ENCODE data around the gene NUDT22. TPM values are rescaled to one million over a fixed set of nuclear protein-coding genes. Genes with fewer than 3 reads are reported as not detected.

The NUDT22 gene
- total RNA-seq, 1 donor from 2014 or later: 79.4 TPM

GRCh38 chr11:64208796-64209562, 17.1 kb upstream of the NUDT22 start:
- intact Hi-C loops (cut with micrococcal nuclease): no loop called here
- Mint-ChIP-seq H3K27me3 (ENCODE audit: insufficient read depth) (no peaks in the 10 kb centered on the region), H3K9me3 (no peaks in the 10 kb centered on the region), H3K4me3 (peak overlapping the region; percentile 58), H3K27ac (peak overlapping the region; percentile 95), H3K4me1 (ENCODE audit: low read depth) (peaks cover 30% of the 10 kb centered on the region), H3K36me3 (ENCODE audit: low read depth) (peaks cover 53% of the 10 kb centered on the region)
- DNase-seq (ENCODE audit: low spot score): no peak

- no peak for DNase-seq (ENCODE audit: low spot score)
- H3K9me3 Mint-ChIP-seq: no peaks in the 10 kb centered on the region
- intact Hi-C loops (cut with micrococcal nuclease): no loop called here
- no peak overlapping the region for H3K27ac Mint-ChIP-seq
- H3K4me3 Mint-ChIP-seq: peak overlapping the region; percentile 30
- peaks cover 50% of the 10 kb centered on the region for H3K36me3 Mint-ChIP-seq (ENCODE audit: low read depth)
- peaks cover 26% of the 10 kb centered on the region for H3K4me1 Mint-ChIP-seq (ENCODE audit: low read depth)
- no peaks in the 10 kb centered on the region for H3K27me3 Mint-ChIP-seq (ENCODE audit: insufficient read depth)
These were observed 16.6 kb upstream of the NUDT22 start for GRCh38 chr11:64209563-64209843.

- intact Hi-C loops (cut with micrococcal nuclease): no loop called here
- no peak overlapping the region for H3K4me3 Mint-ChIP-seq
- H3K9me3 Mint-ChIP-seq: no peaks in the 10 kb centered on the region
- peaks cover 29% of the 10 kb centered on the region for H3K4me1 Mint-ChIP-seq (ENCODE audit: low read depth)
- H3K27me3 Mint-ChIP-seq (ENCODE audit: insufficient read depth): no peaks in the 10 kb centered on the region
- peaks cover 53% of the 10 kb centered on the region for H3K36me3 Mint-ChIP-seq (ENCODE audit: low read depth)
- no peak overlapping the region for H3K27ac Mint-ChIP-seq
- no peak for DNase-seq (ENCODE audit: low spot score)
These were observed 15.6 kb upstream of the NUDT22 start for GRCh38 chr11:64210301-64211020.

GRCh38 chr11:64211181-64211872, 14.7 kb upstream of the NUDT22 start:
- H3K9me3 Mint-ChIP-seq: no peaks in the 10 kb centered on the region
- DNase-seq (ENCODE audit: low spot score): no peak
- no peak overlapping the region for H3K27ac Mint-ChIP-seq
- H3K4me3 Mint-ChIP-seq: no peak overlapping the region
- H3K4me1 Mint-ChIP-seq (ENCODE audit: low read depth): peaks cover 22% of the 10 kb centered on the region
- intact Hi-C loops (cut with micrococcal nuclease): no loop called here
- peaks cover 49% of the 10 kb centered on the region for H3K36me3 Mint-ChIP-seq (ENCODE audit: low read depth)
- no peaks in the 10 kb centered on the region for H3K27me3 Mint-ChIP-seq (ENCODE audit: insufficient read depth)

GRCh38 chr11:64216879-64217278, 9.2 kb upstream of the NUDT22 start:
- H3K36me3 Mint-ChIP-seq (ENCODE audit: low read depth): peaks cover 34% of the 10 kb centered on the region
- no peak overlapping the region for H3K4me3 Mint-ChIP-seq
- peaks cover 13% of the 10 kb centered on the region for H3K4me1 Mint-ChIP-seq (ENCODE audit: low read depth)
- H3K27ac Mint-ChIP-seq: peak overlapping the region; percentile 23
- H3K9me3 Mint-ChIP-seq: no peaks in the 10 kb centered on the region
- intact Hi-C loops (cut with micrococcal nuclease): no loop called here
- no peaks in the 10 kb centered on the region for H3K27me3 Mint-ChIP-seq (ENCODE audit: insufficient read depth)
- DNase-seq (ENCODE audit: low spot score): no peak

GRCh38 chr11:64218628-64219353, 7.3 kb upstream of the NUDT22 start:
- Mint-ChIP-seq H3K4me1 (ENCODE audit: low read depth) (peaks cover 10% of the 10 kb centered on the region), H3K4me3 (no peak overlapping the region), H3K36me3 (ENCODE audit: low read depth) (peaks cover 28% of the 10 kb centered on the region), H3K9me3 (no peaks in the 10 kb centered on the region), H3K27me3 (ENCODE audit: insufficient read depth) (no peaks in the 10 kb centered on the region), H3K27ac (peak overlapping the region; percentile 50)
- DNase-seq (ENCODE audit: low spot score): no peak
- intact Hi-C loops (cut with micrococcal nuclease): no loop called here

- DNase-seq (ENCODE audit: low spot score): no peak
- Mint-ChIP-seq H3K36me3 (ENCODE audit: low read depth) (peaks cover 26% of the 10 kb centered on the region), H3K4me3 (no peak overlapping the region), H3K9me3 (no peaks in the 10 kb centered on the region), H3K4me1 (ENCODE audit: low read depth) (peaks cover 7% of the 10 kb centered on the region), H3K27ac (no peak overlapping the region), H3K27me3 (ENCODE audit: insufficient read depth) (no peaks in the 10 kb centered on the region)
- intact Hi-C loops (cut with micrococcal nuclease): no loop called here
These were observed 6.8 kb upstream of the NUDT22 start for GRCh38 chr11:64219354-64219684.

- no peaks in the 10 kb centered on the region for H3K27me3 Mint-ChIP-seq (ENCODE audit: insufficient read depth)
- no peak for DNase-seq (ENCODE audit: low spot score)
These were observed 6.3 kb upstream of the NUDT22 start for GRCh38 chr11:64219755-64220154.

GRCh38 chr11:64220271-64220670, 5.8 kb upstream of the NUDT22 start:
- Mint-ChIP-seq H3K36me3 (ENCODE audit: low read depth) (peaks cover 20% of the 10 kb centered on the region), H3K4me1 (ENCODE audit: low read depth) (peaks cover 8% of the 10 kb centered on the region)

More at GRCh38 chr11:64219755-64220154, 6.3 kb upstream of the NUDT22 start:
- intact Hi-C loops (cut with micrococcal nuclease): no loop called here
- Mint-ChIP-seq H3K9me3 (no peaks in the 10 kb centered on the region), H3K36me3 (ENCODE audit: low read depth) (peaks cover 25% of the 10 kb centered on the region), H3K27ac (no peak overlapping the region), H3K4me3 (no peak overlapping the region), H3K4me1 (ENCODE audit: low read depth) (peaks cover 8% of the 10 kb centered on the region)

GRCh38 chr11:64220798-64221197, 5.3 kb upstream of the NUDT22 start:
- Mint-ChIP-seq H3K9me3 (no peaks in the 10 kb centered on the region), H3K4me3 (no peak overlapping the region), H3K36me3 (ENCODE audit: low read depth) (peaks cover 20% of the 10 kb centered on the region), H3K27me3 (ENCODE audit: insufficient read depth) (no peaks in the 10 kb centered on the region), H3K27ac (no peak overlapping the region), H3K4me1 (ENCODE audit: low read depth) (peaks cover 6% of the 10 kb centered on the region)
- intact Hi-C loops (cut with micrococcal nuclease): no loop called here
- no peak for DNase-seq (ENCODE audit: low spot score)

More at GRCh38 chr11:64220271-64220670, 5.8 kb upstream of the NUDT22 start:
- H3K27ac Mint-ChIP-seq: no peak overlapping the region
- no peaks in the 10 kb centered on the region for H3K27me3 Mint-ChIP-seq (ENCODE audit: insufficient read depth)
- intact Hi-C loops (cut with micrococcal nuclease): no loop called here
- no peak overlapping the region for H3K4me3 Mint-ChIP-seq
- DNase-seq (ENCODE audit: low spot score): no peak
- no peaks in the 10 kb centered on the region for H3K9me3 Mint-ChIP-seq

- Mint-ChIP-seq H3K36me3 (ENCODE audit: low read depth) (peaks cover 17% of the 10 kb centered on the region), H3K27me3 (ENCODE audit: insufficient read depth) (no peaks in the 10 kb centered on the region)
These were observed 3.4 kb upstream of the NUDT22 start for GRCh38 chr11:64222651-64223000.

GRCh38 chr11:64223001-64223651, 2.9 kb upstream of the NUDT22 start:
- no peaks in the 10 kb centered on the region for H3K9me3 Mint-ChIP-seq
- H3K36me3 Mint-ChIP-seq (ENCODE audit: low read depth): peaks cover 17% of the 10 kb centered on the region
- peaks cover 15% of the 10 kb centered on the region for H3K4me1 Mint-ChIP-seq (ENCODE audit: low read depth)
- intact Hi-C loops (cut with micrococcal nuclease): no loop called here
- no peak overlapping the region for H3K4me3 Mint-ChIP-seq
- DNase-seq (ENCODE audit: low spot score): no peak
- H3K27ac Mint-ChIP-seq: no peak overlapping the region
- H3K27me3 Mint-ChIP-seq (ENCODE audit: insufficient read depth): no peaks in the 10 kb centered on the region

More at GRCh38 chr11:64222651-64223000, 3.4 kb upstream of the NUDT22 start:
- no peaks in the 10 kb centered on the region for H3K9me3 Mint-ChIP-seq
- H3K4me3 Mint-ChIP-seq: no peak overlapping the region
- DNase-seq (ENCODE audit: low spot score): no peak
- no peak overlapping the region for H3K27ac Mint-ChIP-seq
- intact Hi-C loops (cut with micrococcal nuclease): no loop called here
- H3K4me1 Mint-ChIP-seq (ENCODE audit: low read depth): peaks cover 14% of the 10 kb centered on the region
